GM12801 (cell line): ENCODE results near the gene ANKS1B.

ENCODE experiments used
- CTCF ChIP-seq: IDR thresholded peaks from one replicate; pipeline ENCODE4 v1.5.1; 2011; ENCODE audit warnings: control low read depth; ENCODE audit not compliant: insufficient read length; ENCODE audit errors: extremely low read depth

The ANKS1B gene

DNA sequence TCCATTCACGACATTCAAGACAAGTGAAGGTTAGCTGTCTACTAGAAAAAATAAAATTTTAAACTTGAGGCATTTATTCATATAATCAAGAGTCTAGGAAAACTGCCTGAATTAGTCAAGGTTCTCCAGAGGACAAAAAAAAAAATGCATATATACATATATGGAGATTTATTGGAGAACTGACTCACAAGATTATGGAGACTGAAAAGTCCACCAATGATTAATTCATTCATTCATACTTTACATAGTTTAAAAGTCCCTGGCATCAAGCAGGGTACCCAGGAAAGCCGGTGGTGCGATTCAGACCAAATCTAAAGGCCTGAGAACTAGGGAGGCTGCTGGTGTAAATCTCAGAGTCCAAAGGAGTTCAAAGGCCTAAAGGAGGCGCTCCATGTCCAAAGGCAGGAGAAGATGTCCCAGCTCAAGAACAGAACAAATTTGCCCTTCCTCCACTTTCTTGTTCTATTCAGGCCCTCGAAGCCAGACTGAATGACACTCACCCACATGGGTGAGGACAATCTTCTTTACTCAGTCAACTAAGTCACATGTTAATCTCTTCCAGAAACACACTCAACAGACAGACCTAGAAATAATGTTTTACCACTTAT lies 64.3 kb downstream of the ANKS1B start:
- no peak for TF ChIP-seq CTCF

- no peak for TF ChIP-seq CTCF
Observed at GRCh38 chr12:99917711-99918402, 66.9 kb downstream of the ANKS1B start.

- no peak for TF ChIP-seq CTCF
Observed at GRCh38 chr12:99916555-99916954, 68.2 kb downstream of the ANKS1B start.

DNA sequence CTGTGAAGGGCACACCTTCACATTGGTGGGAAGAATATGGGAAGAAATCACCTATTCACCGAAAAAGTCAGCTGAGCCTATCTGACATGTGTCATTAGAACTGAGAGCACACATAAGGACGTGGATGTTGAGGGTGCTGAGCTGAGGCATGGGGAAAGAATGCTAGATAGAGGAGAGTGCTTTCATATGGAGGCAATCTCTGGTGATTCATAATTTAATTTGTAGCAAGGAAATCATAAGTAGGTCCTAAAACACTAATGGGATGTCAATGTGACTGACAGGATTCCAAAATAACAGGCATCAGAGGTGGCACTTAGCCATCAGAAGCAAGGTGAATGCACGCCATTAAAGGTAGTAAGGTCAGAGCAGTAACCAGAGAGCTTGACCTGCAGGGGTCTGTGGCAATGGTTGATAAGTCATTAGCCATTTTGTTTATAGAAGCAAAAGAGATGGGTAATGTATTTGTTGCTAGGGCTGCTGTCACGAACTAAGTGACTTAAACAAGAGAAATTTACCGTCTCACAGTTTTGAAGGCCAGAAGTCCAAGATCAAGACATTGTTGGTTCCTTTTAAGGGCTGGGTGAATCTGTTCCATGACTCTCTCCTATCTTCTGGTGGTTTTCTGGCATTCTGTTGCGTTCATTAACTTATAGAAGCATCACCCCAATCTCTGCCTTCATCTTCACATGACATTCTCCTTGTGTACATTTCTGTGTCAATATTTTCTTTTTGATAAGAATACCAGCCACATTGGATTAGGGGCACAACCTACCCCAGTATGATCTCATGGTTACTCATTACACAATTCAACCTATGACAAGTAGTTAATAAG lies 69.3 kb downstream of the ANKS1B start:
- TF ChIP-seq CTCF = no peak

- no peak for TF ChIP-seq CTCF
Observed at GRCh38 chr12:99914206-99914605, 70.5 kb downstream of the ANKS1B start.

DNA sequence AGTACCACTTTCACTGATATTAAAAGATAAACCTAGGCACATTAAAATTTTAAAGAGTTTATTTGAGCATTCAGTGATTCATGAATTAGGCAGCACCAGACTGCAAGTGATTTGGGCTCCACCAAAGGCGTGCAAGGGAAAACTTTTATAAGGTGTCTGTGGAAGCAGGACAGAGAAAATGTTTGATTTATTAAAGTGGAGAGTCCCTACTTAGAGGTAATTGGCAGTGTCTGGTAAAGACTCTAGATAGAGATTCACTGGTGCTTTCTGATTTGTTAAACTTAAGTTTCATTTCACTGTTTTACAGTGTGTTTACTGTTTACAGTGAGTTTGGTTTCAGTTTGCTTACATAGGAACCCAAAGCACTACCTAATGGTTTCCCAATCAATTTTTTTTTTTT lies 72.8 kb downstream of the ANKS1B start:
- TF ChIP-seq CTCF = no peak

DNA sequence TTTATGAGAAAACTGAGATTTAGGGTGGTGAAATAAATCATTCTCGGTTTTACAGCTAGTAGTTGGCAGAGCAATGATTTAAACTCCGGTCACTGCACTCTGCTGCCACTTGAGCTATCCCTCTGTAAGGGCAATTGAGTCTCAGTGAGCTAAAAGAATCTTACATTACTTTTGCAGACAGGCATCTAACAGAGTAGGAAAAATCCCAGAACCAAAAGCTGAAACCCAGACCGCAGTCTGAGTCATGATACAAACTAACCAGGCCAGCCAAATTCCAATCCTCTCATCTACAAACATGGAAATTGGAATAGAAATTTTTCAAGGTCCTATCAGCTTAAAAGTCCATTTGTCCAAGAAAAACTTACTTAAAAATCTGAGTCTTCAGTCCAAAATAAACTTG lies 73.7 kb downstream of the ANKS1B start:
- TF ChIP-seq CTCF = no peak
